K562 (cell line): ENCODE measurements around the gene NAPEPLD. TPM values are rescaled to one million over a fixed set of nuclear protein-coding genes. Genes with fewer than 3 reads are reported as not detected.

Experiments used
- ATF2 ChIP-seq: sonication (generic); formaldehyde crosslinking; IDR thresholded peaks from 2 replicates; pipeline ENCODE4 v1.8.1; 2022; ENCODE audit warnings: missing genetic modification reagents
- ATF7 ChIP-seq: fragments of 450-650 bp; IDR thresholded peaks from 2 replicates; pipeline ENCODE4 v1.7.1; 2014; ENCODE audit warnings: mild to moderate bottlenecking, moderate library complexity
- CHD4 ChIP-seq: fragments of 200-600 bp; sonication (generic); IDR thresholded peaks from 3 replicates; pipeline ENCODE4 v1.6.1; 2012; ENCODE audit warnings: low read depth, mild to moderate bottlenecking, mixed read lengths, low read length, inconsistent platforms; ENCODE audit not compliant: insufficient read depth, insufficient replicate concordance, poor library complexity, severe bottlenecking
- FOXJ3 ChIP-seq: sonication (generic); formaldehyde crosslinking; IDR thresholded peaks from 2 replicates; pipeline ENCODE4 v1.4.0; 2020; ENCODE audit warnings: mild to moderate bottlenecking, missing genetic modification reagents
- FOXM1 ChIP-seq, 2 experiments: fragments of 450-650 bp in 1 of 2; sonication (generic) in 1 of 2; formaldehyde crosslinking in 1 of 2; IDR thresholded peaks; 2 replicates each; pipeline versions ENCODE4 v1.6.1 to v1.9.0; 2017 to 2022; ENCODE audit warnings: low read depth in 2 of 2, mild to moderate bottlenecking in 2 of 2, missing genetic modification reagents in 1 of 2, moderate library complexity in 1 of 2
- HMGN3 ChIP-seq: IDR thresholded peaks from 2 replicates; pipeline ENCODE4 v1.6.1; 2011; ENCODE audit warnings: borderline replicate concordance, low read depth, mild to moderate bottlenecking, mixed read lengths, low read length; ENCODE audit not compliant: insufficient read length; ENCODE audit errors: extremely low read depth
- MAFK ChIP-seq: IDR thresholded peaks from 2 replicates; pipeline ENCODE4 v1.6.1; 2011; ENCODE audit warnings: low read length, improper control_type of control experiment
- MCM7 ChIP-seq, 2 experiments: fragments of 450-650 bp; IDR thresholded peaks; 2 replicates each; pipeline ENCODE4 v1.6.1; 2016 to 2018
- MTF1 ChIP-seq: fragments of 250-450 bp; sonication (Bioruptor Pico); IDR thresholded peaks from 2 replicates; pipeline ENCODE4 v1.9.0; 2021; ENCODE audit warnings: moderate library complexity, mild to moderate bottlenecking, inconsistent platforms, borderline replicate concordance
- MYNN ChIP-seq, 2 experiments: sonication (generic); formaldehyde crosslinking in 1 of 2; IDR thresholded peaks; 2 replicates each; pipeline versions ENCODE4 v1.5.0 to v1.6.1; 2016 to 2020; ENCODE audit warnings: antibody characterized with exemption in 1 of 2, missing genetic modification reagents in 1 of 2
- NFE2L1 ChIP-seq: fragments of 450-650 bp; IDR thresholded peaks from 2 replicates; pipeline ENCODE4 v1.6.1; 2016; ENCODE audit warnings: missing genetic modification characterization, low read depth, mild to moderate bottlenecking, missing compliant biosample characterization, moderate library complexity, borderline replicate concordance
- NFRKB ChIP-seq: fragments of 450-650 bp; IDR thresholded peaks from 2 replicates; pipeline ENCODE4 v1.6.1; 2016; ENCODE audit warnings: low read depth
- PREB ChIP-seq: sonication (generic); formaldehyde crosslinking; IDR thresholded peaks from 2 replicates; pipeline ENCODE4 v1.8.1; 2023; ENCODE audit warnings: mild to moderate bottlenecking, missing genetic modification reagents
- RBM22 ChIP-seq: fragments of 200-400 bp; formaldehyde crosslinking; IDR thresholded peaks from 2 replicates; pipeline ENCODE4 v1.6.1; 2018; ENCODE audit warnings: low read length, low read depth; ENCODE audit not compliant: poor library complexity, severe bottlenecking
- RERE ChIP-seq: sonication (generic); formaldehyde crosslinking; IDR thresholded peaks from 2 replicates; pipeline ENCODE4 v1.8.0; 2023; ENCODE audit warnings: missing genetic modification reagents, mild to moderate bottlenecking, borderline replicate concordance
- SIX5 ChIP-seq, 2 experiments: IDR thresholded peaks; 2 replicates each; pipeline ENCODE4 v1.6.1; 2011; ENCODE audit warnings: low read length in 2 of 2, borderline replicate concordance in 1 of 2, low read depth in 1 of 2, mild to moderate bottlenecking in 1 of 2, moderate library complexity in 1 of 2; ENCODE audit not compliant: insufficient read depth in 1 of 2
- STAT5B ChIP-seq: fragments of 250-450 bp; sonication (Bioruptor Pico); IDR thresholded peaks from 2 replicates; pipeline ENCODE4 v1.8.0; 2021; ENCODE audit warnings: mild to moderate bottlenecking, inconsistent platforms
- ZNF436 ChIP-seq: fragments of 250-450, 450-650 bp; sonication (Bioruptor Pico); formaldehyde crosslinking; IDR thresholded peaks from 2 replicates; pipeline ENCODE4 v1.7.0; 2020; ENCODE audit warnings: mild to moderate bottlenecking
- polyA plus RNA-seq, 8 experiments: library from polyadenylated mRNA; depleted of rRNA in 4 of 8; stranded (reverse) in 5 of 8; unstranded in 3 of 8; fragments of >200 nt; fragmentation: Nextera tagmentation in 2 of 8; fragmentation: Illumina TruSeq in 1 of 8; extraction: Ambion mirVana in 2 of 8; extraction: Trizol in 1 of 8; gene quantifications; 2 replicates each; pipeline versions ENCODE4 v1.2.1 to v1.2.3, GENCODE V29; 2011 to 2014; ENCODE audit warnings: inconsistent platforms in 1 of 8, missing spikeins in 1 of 8
- total RNA-seq, 7 experiments: library from RNA; depleted of rRNA in 6 of 7; stranded (reverse); fragments of >200 nt in 6 of 7; fragmentation: Illumina TruSeq in 2 of 7; extraction: Trizol in 2 of 7; gene quantifications; 2 replicates each; pipeline versions ENCODE4 v1.2.1 to v1.2.3, GENCODE V29; 2011 to 2021; ENCODE audit warnings: low replicate concordance in 1 of 7
- TF ChIP-seq, protein P1 (sequence below): fragments of 450-650 bp; IDR thresholded peaks from 2 replicates; pipeline ENCODE4 v1.6.1; 2016; ENCODE audit warnings: low read depth, mild to moderate bottlenecking, moderate library complexity

NAPEPLD gene
- total and polyA plus RNA-seq, 9 of the 15 experiments (the other 6 are each of a cell fraction or from before 2014, with no cell fraction given), result 3.2 to 11.0 (median 7.5) TPM

- no peak for TF ChIP-seq SIX5 (IDR thresholded peaks at IDR 0.05; ENCODE audit: borderline replicate concordance in 1 of 2, insufficient read depth in 1 of 2, low read depth in 1 of 2, low read length in 2 of 2)
- no peak for TF ChIP-seq FOXM1 (IDR thresholded peaks at IDR 0.05; ENCODE audit: low read depth)
- TF ChIP-seq FOXM1 (CRISPR knock-in tag; IDR thresholded peaks at IDR 0.05; ENCODE audit: low read depth), result no peak
- TF ChIP-seq MCM7 (IDR thresholded peaks at IDR 0.05), result no peak
- no peak for TF ChIP-seq STAT5B (CRISPR knock-in tag)
- no peak for TF ChIP-seq ATF2
- no peak for TF ChIP-seq HMGN3
- TF ChIP-seq CHD4, result no peak
- TF ChIP-seq, protein P1, sequence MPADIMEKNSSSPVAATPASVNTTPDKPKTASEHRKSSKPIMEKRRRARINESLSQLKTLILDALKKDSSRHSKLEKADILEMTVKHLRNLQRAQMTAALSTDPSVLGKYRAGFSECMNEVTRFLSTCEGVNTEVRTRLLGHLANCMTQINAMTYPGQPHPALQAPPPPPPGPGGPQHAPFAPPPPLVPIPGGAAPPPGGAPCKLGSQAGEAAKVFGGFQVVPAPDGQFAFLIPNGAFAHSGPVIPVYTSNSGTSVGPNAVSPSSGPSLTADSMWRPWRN, result no peak
- TF ChIP-seq FOXJ3 (CRISPR knock-in tag), result no peak
- no peak for TF ChIP-seq MTF1 (CRISPR knock-in tag)
- TF ChIP-seq NFRKB, result peak; percentile 76; the same call in 1 of the 2 replicates
- TF ChIP-seq RBM22, result no peak
- peak; percentile 79; the same call in 1 of the 2 replicates for TF ChIP-seq PREB (CRISPR knock-in tag)
- TF ChIP-seq ZNF436 (CRISPR knock-in tag), result no peak
- TF ChIP-seq MYNN (IDR thresholded peaks at IDR 0.05), result no peak
- no peak for TF ChIP-seq MYNN (CRISPR knock-in tag; IDR thresholded peaks at IDR 0.05)
- no peak for TF ChIP-seq ATF7
- no peak for TF ChIP-seq MAFK
- TF ChIP-seq NFE2L1, result no peak
- TF ChIP-seq RERE (CRISPR knock-in tag), result peak; percentile 87; the same call in 1 of the 2 replicates
These were observed 74.8 kb downstream of the NAPEPLD start (continued) for GRCh38 chr7:103073989-103074518.
